IMR-90 (cell line): ENCODE results near the gene TOGARAM2. TPM values are rescaled to one million over a fixed set of nuclear protein-coding genes. Genes with fewer than 3 reads are reported as not detected.

Experiments
- ATAC-seq: fragments of 200-7000 bp; cut with Tn5 transposase; 2 replicates; pipeline ENCODE4 v1.9.1; 2020; ENCODE audit warnings: low read depth, mild to moderate bottlenecking, moderate library complexity
- BruUV-seq: library from RNA; stranded (reverse); fragments of 400-500 nt; replicated peaks from 2 replicates; lab custom pipeline; 2021; lab: Mats Ljungman, UMichigan
- CTCF ChIA-PET: fragments of 300-600 bp; formaldehyde crosslinking; extraction: SDS; loops from one replicate; lab custom pipeline; 2021; ENCODE audit warnings: antibody characterized with exemption; lab: Yijun Ruan, JAX
- POLR2A ChIA-PET: fragments of 300-600 bp; sonication (Branson Sonifier 250); formaldehyde crosslinking; loops from one replicate; lab custom pipeline; 2022; ENCODE audit warnings: antibody characterized with exemption; ENCODE audit not compliant: unreplicated experiment; lab: Charles Lee
- DNase-seq: peaks from one replicate; pipeline ENCODE4 v3.0.0; 2013
- H2AFZ ChIP-seq: replicated peaks from 2 replicates; pipeline ENCODE3; 2013; ENCODE audit warnings: low read length, mild to moderate bottlenecking; ENCODE audit not compliant: poor library complexity
- H2AK5ac ChIP-seq: 2 replicates; pipeline ENCODE4 v1.6.1; 2013; ENCODE audit warnings: low read depth, low read length, inconsistent platforms
- H2AK9ac ChIP-seq: replicated peaks from 2 replicates; pipeline ENCODE3; 2013; ENCODE audit warnings: mild to moderate bottlenecking, low read depth, low read length, moderate library complexity; ENCODE audit not compliant: poor library complexity
- H2BK120ac ChIP-seq: 2 replicates; pipeline ENCODE4 v1.6.1; 2013; ENCODE audit warnings: low read depth, low read length, inconsistent platforms
- H2BK15ac ChIP-seq: 3 replicates; pipeline ENCODE4 v1.6.1; 2013; ENCODE audit warnings: low read depth, low read length, inconsistent platforms
- H2BK20ac ChIP-seq: 2 replicates; pipeline ENCODE4 v1.6.1; 2013; ENCODE audit warnings: low read depth, mild to moderate bottlenecking, inconsistent platforms, low read length, moderate library complexity
- H2BK5ac ChIP-seq: 2 replicates; pipeline ENCODE4 v1.6.1; 2013; ENCODE audit warnings: mild to moderate bottlenecking, low read depth, low read length, inconsistent platforms; ENCODE audit not compliant: poor library complexity, severe bottlenecking
- H3K14ac ChIP-seq: replicated peaks from 2 replicates; pipeline ENCODE4 v1.6.1; 2013; ENCODE audit warnings: low read depth, low read length, inconsistent platforms
- H3K18ac ChIP-seq: 2 replicates; pipeline ENCODE4 v1.6.1; 2013; ENCODE audit warnings: low read depth, low read length, control low read depth
- H3K23ac ChIP-seq: 2 replicates; pipeline ENCODE4 v1.6.1; 2013; ENCODE audit warnings: low read depth, low read length, inconsistent platforms
- H3K27ac ChIP-seq: 2 replicates; pipeline ENCODE4 v1.5.1; 2013; ENCODE audit warnings: mild to moderate bottlenecking, control low read depth, low read length; ENCODE audit not compliant: insufficient read depth
- H3K27me3 ChIP-seq: 2 replicates; pipeline ENCODE4 v1.6.1; 2013; ENCODE audit warnings: low read length; ENCODE audit not compliant: control insufficient read depth, insufficient read depth
- H3K36me3 ChIP-seq: 2 replicates; pipeline ENCODE4 v1.6.1; 2013; ENCODE audit warnings: low read length, mixed read lengths; ENCODE audit not compliant: control insufficient read depth, insufficient read depth
- H3K4ac ChIP-seq: 2 replicates; pipeline ENCODE4 v1.6.1; 2013; ENCODE audit warnings: low read depth, low read length, inconsistent platforms
- H3K4me1 ChIP-seq: 2 replicates; pipeline ENCODE4 v1.6.1; 2013; ENCODE audit warnings: low read length, mixed read lengths; ENCODE audit not compliant: control insufficient read depth, insufficient read depth
- H3K4me2 ChIP-seq: 2 replicates; pipeline ENCODE4 v1.6.1; 2013; ENCODE audit warnings: low read depth, mild to moderate bottlenecking, control low read depth, low read length, moderate library complexity
- H3K4me3 ChIP-seq: 2 replicates; pipeline ENCODE4 v1.5.1; 2013; ENCODE audit warnings: low read depth, mild to moderate bottlenecking, control low read depth, low read length, moderate library complexity; ENCODE audit not compliant: insufficient read depth
- H3K56ac ChIP-seq: 2 replicates; pipeline ENCODE4 v1.6.1; 2013; ENCODE audit warnings: low read length, inconsistent platforms; ENCODE audit not compliant: insufficient read depth; ENCODE audit errors: extremely low read depth
- H3K79me1 ChIP-seq, 2 experiments: 2 replicates each; pipeline ENCODE4 v1.6.1; 2013; ENCODE audit warnings: low read length in 2 of 2, inconsistent platforms in 1 of 2, low read depth in 1 of 2
- H3K9ac ChIP-seq: 2 replicates; pipeline ENCODE4 v1.6.1; 2013; ENCODE audit warnings: low read depth, low read length, control low read depth
- H3K9me1 ChIP-seq: 2 replicates; pipeline ENCODE4 v1.6.1; 2013; ENCODE audit warnings: low read length, inconsistent platforms; ENCODE audit not compliant: insufficient read depth
- H3K9me3 ChIP-seq: 2 replicates; pipeline ENCODE4 v1.6.1; 2013; ENCODE audit warnings: low read length; ENCODE audit not compliant: control insufficient read depth, insufficient read depth
- H4K20me1 ChIP-seq: 2 replicates; pipeline ENCODE4 v1.6.1; 2013; ENCODE audit warnings: low read length, inconsistent platforms; ENCODE audit not compliant: insufficient read depth
- H4K5ac ChIP-seq: 2 replicates; pipeline ENCODE4 v1.6.1; 2013; ENCODE audit warnings: mild to moderate bottlenecking, low read depth, low read length, control low read depth
- H4K8ac ChIP-seq, 2 experiments: 2 replicates each; pipeline ENCODE4 v1.6.1; 2013; ENCODE audit warnings: low read depth in 2 of 2, low read length in 2 of 2, control low read depth in 1 of 2, inconsistent platforms in 1 of 2
- H4K91ac ChIP-seq: 2 replicates; pipeline ENCODE4 v1.6.1; 2013; ENCODE audit warnings: low read depth, low read length, inconsistent platforms; ENCODE audit not compliant: insufficient read depth
- CEBPB ChIP-seq: IDR thresholded peaks from 2 replicates; pipeline ENCODE4 v1.6.1; 2012; ENCODE audit warnings: low read depth, low read length, improper control_type of control experiment
- MAFK ChIP-seq: IDR thresholded peaks from 2 replicates; pipeline ENCODE4 v1.6.1; 2012; ENCODE audit warnings: low read depth, low read length, improper control_type of control experiment
- MAZ ChIP-seq: IDR thresholded peaks from 2 replicates; pipeline ENCODE4 v1.6.1; 2012; ENCODE audit warnings: low read depth, mild to moderate bottlenecking, low read length, improper control_type of control experiment, moderate library complexity, borderline replicate concordance
- NFE2L2 ChIP-seq: fragments of 150-350 bp; IDR thresholded peaks from 2 replicates; pipeline ENCODE4 v1.6.1; 2016; ENCODE audit warnings: low read depth, mild to moderate bottlenecking, low read length
- RCOR1 ChIP-seq: IDR thresholded peaks from 2 replicates; pipeline ENCODE4 v1.6.1; 2012; ENCODE audit warnings: mild to moderate bottlenecking, low read length, improper control_type of control experiment; ENCODE audit not compliant: insufficient replicate concordance
- SMC3 ChIP-seq: fragments of 150-350 bp; IDR thresholded peaks from 2 replicates; pipeline ENCODE4 v1.6.1; 2016; ENCODE audit warnings: low read depth, mild to moderate bottlenecking, antibody characterized with exemption, low read length, moderate library complexity
- WGBS, 2 experiments: methylation state at CpG; one replicate each; pipeline versions ENCODE4 v1.1.5 to v1.1.7; 2013; ENCODE audit warnings: missing lambda C conversion rate in 2 of 2; ENCODE audit not compliant: insufficient read length in 1 of 2; ENCODE audit errors: extremely low coverage in 2 of 2; 5-methylcytosine and 5-hydroxymethylcytosine counted together
- dilution Hi-C: fragments of 300-500 bp; cut with HindIII; formaldehyde crosslinking; loops from one replicate; pipeline ENCODE4 v1.14.3; 2018; ENCODE audit warnings: low sequenced_read_pairs; ENCODE audit not compliant: unreplicated experiment
- in situ Hi-C: fragments of 300-500 bp; cut with MboI; formaldehyde crosslinking; loops from 3 replicates; pipeline ENCODE4 v1.14.3; 2019; ENCODE audit warnings: low sequenced_read_pairs, inconsistent platforms, mixed read lengths
- intact Hi-C: fragments of 100-400 bp; cut with micrococcal nuclease; formaldehyde crosslinking; loops from 2 replicates; pipeline ENCODE4 v1.10.0; 2022
- polyA plus RNA-seq, 3 experiments: library from polyadenylated mRNA; depleted of rRNA; stranded (reverse); fragments of >200 nt; gene quantifications; 2 replicates each; pipeline ENCODE4 v1.2.3, GENCODE V29; 2012; ENCODE audit warnings: low replicate concordance in 1 of 3
- total RNA-seq: library from RNA; depleted of rRNA; stranded (reverse); fragments of >200 nt; gene quantifications from 2 replicates; pipeline ENCODE4 v1.2.3, GENCODE V29; 2012

The TOGARAM2 gene
- total and polyA plus RNA-seq, 2 of the 4 experiments (the other 2 are of a cell fraction) = under 0.01 to 0.38 TPM

- Histone ChIP-seq H3K9ac (no peak overlapping the region), H3K18ac (no peak overlapping the region), H3K4me2 (no peak overlapping the region), H4K91ac (no peak overlapping the region), H2AK9ac (no peak overlapping the region), H2BK20ac (no peak overlapping the region), H3K9me1 (peaks cover 5% of the 10 kb centered on the region; the same call in 1 of the 2 replicates), H3K27ac (no peak overlapping the region), H3K23ac (no peak overlapping the region), H3K56ac (no peak overlapping the region), H3K4me3 (no peak overlapping the region), H3K79me1 (no peaks in the 10 kb centered on the region), H2BK5ac (no peak overlapping the region), H2BK120ac (no peak overlapping the region), H3K9me3 (no peaks in the 10 kb centered on the region), H3K14ac (no peak overlapping the region), H2AK5ac (no peak overlapping the region), H4K5ac (no peak overlapping the region), H2AFZ (no peak overlapping the region), H3K4ac (no peak overlapping the region), H2BK15ac (no peak overlapping the region), H3K36me3 (no peaks in the 10 kb centered on the region), H4K8ac (no peak overlapping the region), H3K27me3 (no peaks in the 10 kb centered on the region), H3K4me1 (peaks cover 3% of the 10 kb centered on the region), H4K20me1 (no peaks in the 10 kb centered on the region)
- no peak for TF ChIP-seq CEBPB
- TF ChIP-seq MAFK = no peak
- no peak for TF ChIP-seq NFE2L2
- TF ChIP-seq SMC3 = no peak
- no peak for TF ChIP-seq RCOR1
- TF ChIP-seq MAZ = no peak
- POLR2A ChIA-PET = no interaction called here
- CTCF ChIA-PET = no interaction called here
- intact Hi-C loops = no loop called here
- no TSS peak for BruUV-seq
- WGBS, 2 experiments = no CpG with 5 or more reads among the region's 4 CpGs
- ATAC-seq (no peak), DNase-seq (no peak)
- dilution Hi-C loops = no loop called here
- in situ Hi-C loops = no loop called here
Measured at GRCh38 chr2:29039718-29040480, 58.8 kb downstream of the TOGARAM2 start.
